DMS153 treated with DMSO at 0.1 percent for 48 hours (cell line): ENCODE measurements around the gene DNASE1L2.
"Not testable (repeated sequence)": the region's sequence is repeated elsewhere in the genome, so short reads cannot be mapped to it uniquely, and the experiment has no call there.

Source experiments
- DNase-seq: peaks from one replicate; lab custom pipeline; 2025; ENCODE audit not compliant: unreplicated experiment; lab: John Stamatoyannopoulos, UW

DNASE1L2 gene

GRCh38 chr16:2203119-2203688 lies 33.0 kb upstream of the DNASE1L2 start:
- not testable (repeated sequence) for DNase-seq

GRCh38 chr16:2204416-2205103 lies 31.7 kb upstream of the DNASE1L2 start:
- no peak for DNase-seq

GRCh38 chr16:2205104-2205966 lies 30.9 kb upstream of the DNASE1L2 start, which contains the start of gene MLST8:
Gene MLST8 (plus strand): TSS chr16:2205454. CDS start chr16:2206086, 632 bp downstream.
- DNase-seq: peak; percentile 62

- DNase-seq: no peak
These were observed 30.3 kb upstream of the DNASE1L2 start for GRCh38 chr16:2205967-2206313.

GRCh38 chr16:2206420-2206779 lies 29.8 kb upstream of the DNASE1L2 start:
- no peak for DNase-seq

GRCh38 chr16:2206780-2207433 lies 29.3 kb upstream of the DNASE1L2 start:
- no peak for DNase-seq

- DNase-seq: no peak
These were observed 28.4 kb upstream of the DNASE1L2 start for GRCh38 chr16:2207872-2208271.

GRCh38 chr16:2208308-2208707 lies 27.9 kb upstream of the DNASE1L2 start:
- no peak for DNase-seq

GRCh38 chr16:2208772-2209171 lies 27.5 kb upstream of the DNASE1L2 start:
- DNase-seq: no peak

- no peak for DNase-seq
These were observed 26.8 kb upstream of the DNASE1L2 start for GRCh38 chr16:2209258-2210008.

GRCh38 chr16:2210009-2210332 lies 26.3 kb upstream of the DNASE1L2 start:
- DNase-seq: no peak

GRCh38 chr16:2210386-2211365 lies 25.6 kb upstream of the DNASE1L2 start, which contains the start of gene BRICD5:
Gene BRICD5 (minus strand): TSS chr16:2210863. CDS start chr16:2210833, 30 bp downstream.
- DNase-seq: no peak

- no peak for DNase-seq
These were observed 24.3 kb upstream of the DNASE1L2 start for GRCh38 chr16:2211923-2212347.

- no peak for DNase-seq
These were observed 23.6 kb upstream of the DNASE1L2 start for GRCh38 chr16:2212362-2213324.

- no peak for DNase-seq
These were observed 22.2 kb upstream of the DNASE1L2 start for GRCh38 chr16:2213817-2214718.

- no peak for DNase-seq
These were observed 21.6 kb upstream of the DNASE1L2 start, which contains the start of gene PGP for GRCh38 chr16:2214719-2214968. Gene PGP (minus strand): TSS chr16:2214840. CDS start chr16:2214777, 63 bp downstream.

- DNase-seq: no peak
These were observed 19.9 kb upstream of the DNASE1L2 start for GRCh38 chr16:2216330-2216729.
